ENCODE measurements around the gene TRPT1. TPM values are rescaled to one million over a fixed set of nuclear protein-coding genes. Genes with fewer than 3 reads are reported as not detected.
A peak's percentile ranks its signal among the peaks of the same experiment; 100 is the strongest.

TRPT1 gene
- total and polyA plus RNA-seq, 9 of the 15 experiments (the other 6 are each of a cell fraction or from before 2014, with no cell fraction given): 4.6 to 41.7 (median 23.1) TPM

DNA sequence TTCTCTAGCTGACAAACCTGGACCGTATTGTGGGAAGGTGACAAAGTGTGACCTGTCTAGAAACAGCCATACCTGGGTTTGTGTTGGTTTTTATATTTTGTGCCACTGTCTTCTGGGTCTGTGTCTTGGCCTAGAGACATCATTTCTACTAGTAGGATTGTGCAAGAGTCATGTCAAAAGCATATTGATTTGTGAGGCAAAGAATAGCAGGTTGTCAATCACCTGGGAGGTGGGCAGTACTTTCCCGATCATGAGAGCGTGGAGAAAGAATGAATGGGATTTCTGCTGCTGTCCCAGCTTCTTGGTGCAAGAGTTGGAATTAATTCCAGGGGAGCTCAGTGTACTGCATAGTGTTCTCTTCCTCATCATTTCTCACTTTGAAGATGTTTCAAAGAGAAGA, 24.4 kb downstream of the TRPT1 start:
- peaks cover 24 to 31% of the 10 kb centered on the region in 2 experiments; a peak in 4 of 5 replicates for H3K4me1 ChIP-seq (replicated peaks in 1 of 2; ENCODE audit: control insufficient read depth in 2 of 2, insufficient read depth in 2 of 2, low read length in 2 of 2)
- H3K9me1 ChIP-seq (ENCODE audit: control insufficient read depth, insufficient read depth, low read length): no peaks in the 10 kb centered on the region
- DNase-seq (ENCODE audit: extremely low read depth in 1 of 4, low spot score in 3 of 4) (no peak), ATAC-seq (no peak), FAIRE-seq (no peak)
- no TSS peak for BruUV-seq (replicated peaks)
- CTCF ChIA-PET (ENCODE audit: low intra/inter-chr PET ratio): no interaction called here
- intact Hi-C loops (cut with micrococcal nuclease): no loop called here
- no peaks in the 10 kb centered on the region; the same call in 1 of the 2 replicates for H4K20me1 ChIP-seq (replicated peaks; ENCODE audit: control insufficient read depth, insufficient read depth, low read length)
- no peak overlapping the region for H3K4me3 ChIP-seq
- H3K4me2 ChIP-seq (ENCODE audit: insufficient read depth, low read length): no peak overlapping the region
- no peak overlapping the region for H2AFZ ChIP-seq (ENCODE audit: low read depth, low read length)
- in situ Hi-C loops (cut with MboI): no loop called here
- TF ChIP-seq CEBPB (tag; IDR thresholded peaks at IDR 0.05): peak; percentile 50
- no peak for TF ChIP-seq ZFX (CRISPR knock-in tag; IDR thresholded peaks at IDR 0.05)
- TF ChIP-seq, protein P1, sequence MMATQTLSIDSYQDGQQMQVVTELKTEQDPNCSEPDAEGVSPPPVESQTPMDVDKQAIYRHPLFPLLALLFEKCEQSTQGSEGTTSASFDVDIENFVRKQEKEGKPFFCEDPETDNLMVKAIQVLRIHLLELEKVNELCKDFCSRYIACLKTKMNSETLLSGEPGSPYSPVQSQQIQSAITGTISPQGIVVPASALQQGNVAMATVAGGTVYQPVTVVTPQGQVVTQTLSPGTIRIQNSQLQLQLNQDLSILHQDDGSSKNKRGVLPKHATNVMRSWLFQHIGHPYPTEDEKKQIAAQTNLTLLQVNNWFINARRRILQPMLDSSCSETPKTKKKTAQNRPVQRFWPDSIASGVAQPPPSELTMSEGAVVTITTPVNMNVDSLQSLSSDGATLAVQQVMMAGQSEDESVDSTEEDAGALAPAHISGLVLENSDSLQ (IDR thresholded peaks at IDR 0.05): peak; percentile 14; the same call in 1 of the 2 replicates
- 88% methylated on average over 3 of the region's 3 CpGs for WGBS (ENCODE audit: insufficient coverage, low coverage, missing lambda C conversion rate)
- H3K36me3 ChIP-seq (ENCODE audit: control insufficient read depth, insufficient read depth, low read length): peaks cover 92% of the 10 kb centered on the region
- POLR2A ChIA-PET: interaction anchor here (0.6 to 8.2 kb wide), 5 partner anchors 13 to 101 kb away, joined by 3 to 68 read pairs (median 3); partner anchors contain the start of genes CATSPERZ, ESRRA and STIP1
- no peaks in the 10 kb centered on the region for H3K27me3 ChIP-seq (ENCODE audit: control insufficient read depth in 2 of 2, insufficient read depth in 2 of 2, low read length in 2 of 2)
- H3K27ac ChIP-seq (ENCODE audit: extremely low read depth, low read depth, low read length): no peak overlapping the region
- peaks cover 12% of the 10 kb centered on the region for H3K79me2 ChIP-seq (ENCODE audit: control insufficient read depth, insufficient read depth, low read length)
- H3K9me3 ChIP-seq (replicated peaks; ENCODE audit: control insufficient read depth, insufficient read depth, low read depth, low read length): no peaks in the 10 kb centered on the region
- no peak overlapping the region for H3K9ac ChIP-seq (ENCODE audit: insufficient read depth in 1 of 2, low read depth in 2 of 2, low read length in 2 of 2)

DNA sequence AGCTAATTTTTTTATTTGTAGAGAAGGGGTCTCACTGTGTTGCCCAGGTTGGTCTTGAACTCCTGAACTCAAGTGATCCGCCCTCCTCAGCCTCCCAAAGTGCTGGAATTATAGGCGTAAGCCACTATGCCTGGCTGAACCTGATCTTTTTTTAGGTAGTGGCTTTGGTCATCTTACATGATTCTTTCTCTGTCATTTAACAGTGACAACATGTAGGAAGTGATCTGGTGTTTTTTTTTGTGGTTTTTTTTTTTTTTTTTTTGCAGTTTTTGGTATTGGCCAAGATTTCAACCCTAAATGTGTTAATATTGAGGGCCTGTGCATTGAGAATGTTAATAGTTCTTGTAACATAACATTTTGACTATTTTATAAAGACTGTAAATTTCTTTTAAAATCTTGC, 27.5 kb downstream of the TRPT1 start:
- Histone ChIP-seq H3K27ac (ENCODE audit: extremely low read depth, low read depth, low read length) (no peak overlapping the region), H3K79me2 (ENCODE audit: control insufficient read depth, insufficient read depth, low read length) (peaks cover 15% of the 10 kb centered on the region), H3K9ac (ENCODE audit: insufficient read depth in 1 of 2, low read depth in 2 of 2, low read length in 2 of 2) (no peak overlapping the region), H3K36me3 (ENCODE audit: control insufficient read depth, insufficient read depth, low read length) (peaks cover 94% of the 10 kb centered on the region), H2AFZ (ENCODE audit: low read depth, low read length) (no peak overlapping the region), H3K9me3 (replicated peaks; ENCODE audit: control insufficient read depth, insufficient read depth, low read depth, low read length) (no peaks in the 10 kb centered on the region), H3K9me1 (ENCODE audit: control insufficient read depth, insufficient read depth, low read length) (no peaks in the 10 kb centered on the region), H3K27me3 (ENCODE audit: control insufficient read depth in 2 of 2, insufficient read depth in 2 of 2, low read length in 2 of 2) (no peaks in the 10 kb centered on the region), H4K20me1 (replicated peaks; ENCODE audit: control insufficient read depth, insufficient read depth, low read length) (no peaks in the 10 kb centered on the region), H3K4me2 (ENCODE audit: insufficient read depth, low read length) (no peak overlapping the region), H3K4me3 (no peak overlapping the region), H3K4me1 (replicated peaks in 1 of 2; ENCODE audit: control insufficient read depth in 2 of 2, insufficient read depth in 2 of 2, low read length in 2 of 2) (peaks cover under 1 to 4% of the 10 kb centered on the region in 2 experiments; a peak in 2 of 5 replicates)
- WGBS (ENCODE audit: insufficient coverage, low coverage, missing lambda C conversion rate): 90% methylated on average over 2 of the region's 2 CpGs
- FAIRE-seq (no peak), ATAC-seq (no peak), DNase-seq (ENCODE audit: extremely low read depth in 1 of 4, low spot score in 3 of 4) (no peak)
- TF ChIP-seq ZNF121 (CRISPR knock-in tag; conservative IDR thresholded peaks at IDR 0.05) (0 out of 2 replicates have a peak, but pooled peaks have one; percentile 30), SNIP1 (IDR thresholded peaks at IDR 0.05; ENCODE audit: low read depth) (no peak), CC2D1A (IDR thresholded peaks at IDR 0.05) (no peak)
- ChIA-PET POLR2A (interaction anchor here (1.5 kb wide), 1 partner anchor 8 kb away, joined by 4 read pairs; the partner anchor contains the start of gene FERMT3), CTCF (ENCODE audit: low intra/inter-chr PET ratio) (no interaction called here)
- intact Hi-C loops (cut with micrococcal nuclease): no loop called here
- no TSS peak for BruUV-seq (replicated peaks)
- in situ Hi-C loops (cut with MboI): no loop called here
